Measurements from ENCODE around the gene DNAAF5.

DNA sequence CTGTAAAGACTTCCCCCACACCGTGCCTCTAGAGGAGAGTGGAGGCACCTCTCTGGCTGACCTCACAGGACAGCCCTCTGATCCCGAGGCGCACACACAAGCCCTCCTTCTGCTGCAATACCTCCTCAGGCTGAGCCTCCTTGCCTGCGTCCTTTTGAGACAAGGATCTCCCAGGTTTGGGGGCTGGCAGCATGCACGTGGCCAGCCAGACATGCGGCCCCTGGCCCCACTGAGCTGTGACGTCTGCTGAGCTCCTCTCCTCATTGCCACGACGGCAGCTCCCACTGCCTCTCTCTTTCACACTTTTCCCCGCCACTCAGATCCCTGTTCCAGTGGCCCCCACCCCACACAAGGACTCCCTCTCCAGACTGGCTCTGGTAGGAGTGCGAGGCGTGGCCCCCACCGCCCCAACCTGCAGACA is 12.2 kb upstream of the DNAAF5 start:
- no peak for TF ChIP-seq POLR2A (IDR thresholded peaks at IDR 0.05; ENCODE audit: low read depth, low read length)
- no peak for TF ChIP-seq POU2F2 (IDR thresholded peaks at IDR 0.05; ENCODE audit: low read depth, low read length)
- TF ChIP-seq TAF1 (IDR thresholded peaks at IDR 0.05; ENCODE audit: low read depth, low read length) = no peak
- TF ChIP-seq POLR2AphosphoS5 (IDR thresholded peaks at IDR 0.05; ENCODE audit: low read depth, low read length) = no peak
